ENCODE results near the gene C5orf47.
"Not testable (repeated sequence)": the region's sequence is repeated elsewhere in the genome, so short reads cannot be mapped to it uniquely, and the experiment has no call there.

The C5orf47 gene

GRCh38 chr5:174011441-174011840 is 22.5 kb downstream of the C5orf47 start:
- DNase-seq (ENCODE audit: extremely low read depth, low read depth) = no peak
- no peak for TF ChIP-seq CTCF (IDR thresholded peaks at IDR 0.05; ENCODE audit: low read depth, low read length)

GRCh38 chr5:174020069-174020927 is 31.3 kb downstream of the C5orf47 start:
- DNase-seq (ENCODE audit: extremely low read depth, low read depth) = not testable (repeated sequence)
- peak; percentile 35 for TF ChIP-seq CTCF (IDR thresholded peaks at IDR 0.05; ENCODE audit: low read depth, low read length)

DNA sequence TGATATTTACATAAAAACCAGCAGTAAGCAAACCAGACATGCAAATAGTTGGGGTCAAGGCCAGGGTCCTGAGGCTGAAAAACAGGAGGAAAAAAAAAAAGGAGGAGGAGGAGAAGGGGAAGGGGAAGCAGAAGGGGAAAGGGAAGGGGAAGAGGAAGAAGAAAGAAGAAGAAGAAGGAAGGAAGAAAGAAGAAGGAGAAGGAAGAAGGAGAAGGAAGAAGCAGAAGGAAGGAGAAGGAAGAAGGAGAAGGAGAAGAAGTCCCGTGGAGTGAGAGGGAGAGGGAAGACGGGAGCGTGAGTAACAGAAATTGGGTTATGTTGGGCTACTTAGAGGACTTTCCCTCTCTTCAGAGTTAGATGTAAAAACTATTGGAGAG is 31.9 kb downstream of the C5orf47 start:
- no peak for TF ChIP-seq CTCF (IDR thresholded peaks at IDR 0.05; ENCODE audit: low read depth, low read length)
- no peak for DNase-seq (ENCODE audit: extremely low read depth, low read depth)

DNA sequence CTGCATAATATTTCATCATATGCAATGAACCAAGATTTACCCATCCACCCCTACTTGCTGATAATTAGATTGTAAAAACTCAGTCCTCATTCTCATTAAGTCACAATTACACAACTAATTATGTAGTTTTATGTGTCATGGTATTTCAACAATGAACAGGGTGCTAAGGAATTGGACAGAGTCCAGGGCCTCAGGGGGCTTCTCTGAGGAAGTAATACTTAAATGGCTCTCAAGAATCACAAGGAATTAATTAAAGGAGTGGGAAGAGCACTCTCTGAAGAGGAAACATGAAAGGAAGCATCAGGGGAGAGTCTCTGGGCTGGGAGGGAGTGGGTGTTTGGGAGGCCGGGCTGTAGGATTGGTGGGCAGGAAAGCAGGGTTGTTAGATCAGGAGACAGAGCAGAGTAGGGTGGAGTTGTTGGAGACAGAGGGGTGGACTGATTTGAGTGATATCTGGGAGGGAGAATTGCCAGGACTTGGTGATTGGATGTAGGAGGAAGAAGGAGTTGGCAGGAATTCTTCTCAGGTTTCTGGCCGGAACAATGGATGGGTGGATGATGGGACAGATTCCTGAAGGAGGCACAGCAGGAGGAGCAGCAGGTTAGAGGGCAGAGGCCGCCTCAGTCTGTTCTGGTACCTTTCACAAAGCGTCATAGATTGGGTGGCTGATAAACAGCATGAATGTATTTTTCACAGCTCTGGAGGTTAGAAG is 33.6 kb downstream of the C5orf47 start:
- no peak for TF ChIP-seq CTCF (IDR thresholded peaks at IDR 0.05; ENCODE audit: low read depth, low read length)
- no peak for DNase-seq (ENCODE audit: extremely low read depth, low read depth)

DNA sequence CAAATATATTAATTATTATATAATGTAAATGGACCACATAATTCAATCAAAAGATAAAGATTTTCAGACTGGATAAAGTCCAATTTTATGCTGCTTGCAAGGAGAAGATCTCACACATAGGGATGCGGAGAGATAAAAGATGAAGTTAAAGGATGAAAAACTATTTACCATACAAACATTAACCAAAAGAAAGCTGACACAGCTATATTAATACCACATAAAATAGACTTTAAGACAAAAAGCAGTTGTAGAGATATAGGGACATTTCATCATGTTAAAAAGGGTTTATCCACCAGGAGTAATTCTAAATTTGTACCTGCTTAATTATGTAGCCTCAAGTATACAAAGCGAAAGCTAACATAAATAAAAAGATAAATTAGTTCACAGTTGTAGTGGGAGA is 41.3 kb downstream of the C5orf47 start:
- DNase-seq (ENCODE audit: extremely low read depth, low read depth) = no peak
- no peak for TF ChIP-seq CTCF (IDR thresholded peaks at IDR 0.05; ENCODE audit: low read depth, low read length)

GRCh38 chr5:174044466-174045254 is 55.7 kb downstream of the C5orf47 start:
- no peak for TF ChIP-seq CTCF (IDR thresholded peaks at IDR 0.05; ENCODE audit: low read depth, low read length)
- DNase-seq (ENCODE audit: extremely low read depth, low read depth) = no peak
